ENCODE measurements around the gene STRA6.

Gene STRA6

DNA sequence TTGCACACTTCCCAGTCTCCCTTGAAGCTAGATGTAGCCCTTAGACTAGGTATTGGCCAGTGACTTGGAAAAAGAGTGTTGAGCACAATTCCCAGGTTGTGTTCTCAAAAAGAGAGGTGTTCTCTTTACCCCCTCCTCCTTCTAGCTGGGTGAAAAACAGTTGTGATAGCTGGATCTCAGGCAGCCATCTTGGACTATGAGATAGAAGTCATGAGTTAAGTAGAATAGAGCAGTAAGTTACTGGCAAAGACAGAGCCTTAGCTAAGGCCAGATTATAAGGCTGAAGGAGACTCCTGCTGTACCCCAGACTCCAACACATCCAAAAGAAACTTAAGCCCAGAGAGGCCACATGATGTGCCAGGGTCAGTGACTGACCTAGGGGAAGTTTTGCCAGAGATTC, 8.1 kb upstream of the STRA6 start:
- peaks cover 4% of the 10 kb centered on the region for H3K27me3 ChIP-seq (replicated peaks; ENCODE audit: control insufficient read depth, insufficient read depth, low read length)

DNA sequence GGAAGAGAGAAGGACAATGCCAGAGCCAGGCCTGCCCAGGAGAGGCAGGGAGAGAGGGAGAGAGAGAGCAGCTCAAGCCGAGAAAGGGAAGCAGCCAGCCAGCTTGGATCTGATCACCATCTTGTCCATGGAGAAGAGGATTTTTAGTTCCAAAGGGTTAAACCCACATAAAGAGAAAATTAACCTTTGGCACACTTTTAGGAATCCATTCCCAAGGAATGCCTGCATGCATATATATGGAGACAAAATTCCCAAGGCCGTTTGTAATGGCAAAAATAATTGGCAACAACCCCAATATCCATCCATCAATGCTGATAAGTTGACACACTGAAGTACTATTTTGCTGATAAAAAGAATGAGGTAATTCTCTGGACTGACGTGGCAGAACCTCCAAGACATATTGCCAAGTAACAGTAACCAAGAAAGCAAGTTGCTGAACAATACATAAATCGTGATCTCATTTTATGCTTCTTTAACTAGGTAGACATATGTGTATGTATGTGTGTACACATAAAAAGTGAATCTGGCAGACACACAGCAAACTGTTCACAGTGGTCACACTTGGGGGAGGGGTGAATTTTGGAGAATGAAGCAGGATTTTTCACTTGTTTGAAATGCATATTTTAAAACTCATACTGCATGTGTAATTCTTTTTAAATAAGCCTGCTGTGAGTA, 7.5 kb upstream of the STRA6 start:
- DNase-seq (ENCODE audit: low read depth): peak; percentile 27
- Histone ChIP-seq H3K9ac (ENCODE audit: low read length) (no peak overlapping the region), H3K4me3 (ENCODE audit: low read length) (no peak overlapping the region), H3K36me3 (ENCODE audit: control insufficient read depth, insufficient read depth, low read length, severe bottlenecking) (no peaks in the 10 kb centered on the region), H3K9me3 (ENCODE audit: control insufficient read depth, low read length) (no peaks in the 10 kb centered on the region), H3K27me3 (replicated peaks; ENCODE audit: control insufficient read depth, insufficient read depth, low read length) (peaks cover 6% of the 10 kb centered on the region), H3K4me1 (ENCODE audit: control insufficient read depth, insufficient read depth, low read length) (peaks cover 22% of the 10 kb centered on the region)

More for the DNA sequence above, 8.1 kb upstream of the STRA6 start:
- no peak overlapping the region for H3K9ac ChIP-seq (ENCODE audit: low read length)
- H3K4me3 ChIP-seq (ENCODE audit: low read length): no peak overlapping the region
- no peaks in the 10 kb centered on the region for H3K9me3 ChIP-seq (ENCODE audit: control insufficient read depth, low read length)
- no peak for DNase-seq (ENCODE audit: low read depth)
- H3K4me1 ChIP-seq (ENCODE audit: control insufficient read depth, insufficient read depth, low read length): peaks cover 26% of the 10 kb centered on the region
- H3K36me3 ChIP-seq (ENCODE audit: control insufficient read depth, insufficient read depth, low read length, severe bottlenecking): no peaks in the 10 kb centered on the region

DNA sequence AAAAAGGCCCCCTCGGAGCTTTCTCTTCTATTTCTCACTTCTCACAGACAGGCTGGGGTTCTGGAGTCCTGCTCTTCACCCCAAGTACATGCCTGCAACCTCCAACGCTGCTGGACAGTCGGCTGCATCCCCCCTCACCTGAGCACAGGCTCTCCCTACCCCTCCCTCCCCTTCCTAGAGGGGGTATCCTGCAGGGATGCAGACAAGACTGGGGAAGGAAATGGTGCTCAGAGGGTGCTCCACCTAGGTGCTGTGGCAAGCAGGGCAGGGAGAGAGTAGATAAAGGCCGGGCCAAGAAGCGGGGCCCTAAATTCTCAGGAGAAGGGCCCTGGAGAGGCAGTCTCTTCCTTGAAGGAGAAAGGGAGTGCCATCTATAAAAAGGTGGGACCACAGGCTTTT, 7.0 kb upstream of the STRA6 start:
- H3K4me3 ChIP-seq (ENCODE audit: low read length): no peak overlapping the region
- H3K9me3 ChIP-seq (ENCODE audit: control insufficient read depth, low read length): no peaks in the 10 kb centered on the region
- H3K4me1 ChIP-seq (ENCODE audit: control insufficient read depth, insufficient read depth, low read length): peaks cover 16% of the 10 kb centered on the region
- peaks cover 6% of the 10 kb centered on the region for H3K27me3 ChIP-seq (replicated peaks; ENCODE audit: control insufficient read depth, insufficient read depth, low read length)
- no peaks in the 10 kb centered on the region for H3K36me3 ChIP-seq (ENCODE audit: control insufficient read depth, insufficient read depth, low read length, severe bottlenecking)
- no peak for DNase-seq (ENCODE audit: low read depth)
- H3K9ac ChIP-seq (ENCODE audit: low read length): no peak overlapping the region

DNA sequence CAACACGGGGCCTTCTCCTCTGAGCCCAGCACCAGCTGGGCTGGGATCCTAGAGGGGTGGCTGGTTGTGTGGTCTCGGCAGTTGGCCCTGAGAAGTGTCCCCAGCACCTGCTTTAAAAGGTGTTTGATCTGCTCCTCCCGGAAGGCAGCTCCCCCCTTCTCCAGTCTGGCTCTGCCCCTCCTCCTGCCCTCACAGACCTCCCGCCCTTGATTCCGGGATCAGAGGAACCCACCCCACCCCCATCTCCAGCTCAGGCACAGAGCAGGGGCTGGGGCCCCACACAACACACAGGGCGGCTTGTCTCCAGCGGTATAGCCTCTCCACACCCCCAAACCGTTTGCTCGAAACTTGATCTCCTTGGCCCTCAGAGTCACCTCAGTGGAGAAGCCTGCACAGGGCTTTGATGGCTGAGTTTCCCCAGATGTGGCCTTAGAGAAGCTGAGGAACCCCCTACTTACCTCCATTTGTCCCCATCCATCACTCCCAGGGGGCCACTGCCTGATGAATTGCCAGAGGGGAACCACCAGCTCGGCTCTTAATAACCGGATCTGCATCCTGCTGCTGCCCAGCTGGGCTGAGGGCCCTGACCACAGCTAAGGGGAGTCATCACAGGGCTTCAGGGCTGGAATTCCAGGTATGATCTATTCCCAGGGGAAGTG, 6.4 kb upstream of the STRA6 start:
- Histone ChIP-seq H3K27me3 (replicated peaks; ENCODE audit: control insufficient read depth, insufficient read depth, low read length) (peaks cover 6% of the 10 kb centered on the region), H3K4me1 (ENCODE audit: control insufficient read depth, insufficient read depth, low read length) (peaks cover 14% of the 10 kb centered on the region), H3K9me3 (ENCODE audit: control insufficient read depth, low read length) (no peaks in the 10 kb centered on the region), H3K9ac (ENCODE audit: low read length) (no peak overlapping the region), H3K4me3 (ENCODE audit: low read length) (no peak overlapping the region), H3K36me3 (ENCODE audit: control insufficient read depth, insufficient read depth, low read length, severe bottlenecking) (no peaks in the 10 kb centered on the region)
- peak; percentile 48 for DNase-seq (ENCODE audit: low read depth)

DNA sequence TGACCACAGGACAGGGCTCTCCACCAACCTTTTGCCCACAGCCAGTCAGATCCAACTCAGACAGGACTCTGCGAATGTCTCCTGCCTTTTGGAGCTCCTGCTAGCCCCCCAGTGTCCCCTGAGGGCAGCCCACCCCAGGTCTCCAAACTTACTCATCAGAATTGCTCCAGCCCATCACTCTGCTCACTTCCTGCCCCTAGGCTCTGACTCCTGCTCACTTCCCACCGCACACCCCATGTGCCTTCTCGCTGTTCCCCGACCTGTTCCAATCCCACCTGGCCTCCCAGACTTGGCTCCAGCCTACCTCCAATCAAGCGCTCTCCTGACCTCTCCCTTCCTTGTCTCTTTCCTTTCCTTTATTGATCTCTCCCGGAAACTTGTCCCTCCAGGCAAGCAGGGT, 5.9 kb upstream of the STRA6 start:
- no peak overlapping the region for H3K4me3 ChIP-seq (ENCODE audit: low read length)
- peaks cover 19% of the 10 kb centered on the region for H3K4me1 ChIP-seq (ENCODE audit: control insufficient read depth, insufficient read depth, low read length)
- H3K9me3 ChIP-seq (ENCODE audit: control insufficient read depth, low read length): no peaks in the 10 kb centered on the region
- no peak for DNase-seq (ENCODE audit: low read depth)
- no peak overlapping the region for H3K9ac ChIP-seq (ENCODE audit: low read length)
- peaks cover 6% of the 10 kb centered on the region for H3K27me3 ChIP-seq (replicated peaks; ENCODE audit: control insufficient read depth, insufficient read depth, low read length)
- no peaks in the 10 kb centered on the region for H3K36me3 ChIP-seq (ENCODE audit: control insufficient read depth, insufficient read depth, low read length, severe bottlenecking)

DNA sequence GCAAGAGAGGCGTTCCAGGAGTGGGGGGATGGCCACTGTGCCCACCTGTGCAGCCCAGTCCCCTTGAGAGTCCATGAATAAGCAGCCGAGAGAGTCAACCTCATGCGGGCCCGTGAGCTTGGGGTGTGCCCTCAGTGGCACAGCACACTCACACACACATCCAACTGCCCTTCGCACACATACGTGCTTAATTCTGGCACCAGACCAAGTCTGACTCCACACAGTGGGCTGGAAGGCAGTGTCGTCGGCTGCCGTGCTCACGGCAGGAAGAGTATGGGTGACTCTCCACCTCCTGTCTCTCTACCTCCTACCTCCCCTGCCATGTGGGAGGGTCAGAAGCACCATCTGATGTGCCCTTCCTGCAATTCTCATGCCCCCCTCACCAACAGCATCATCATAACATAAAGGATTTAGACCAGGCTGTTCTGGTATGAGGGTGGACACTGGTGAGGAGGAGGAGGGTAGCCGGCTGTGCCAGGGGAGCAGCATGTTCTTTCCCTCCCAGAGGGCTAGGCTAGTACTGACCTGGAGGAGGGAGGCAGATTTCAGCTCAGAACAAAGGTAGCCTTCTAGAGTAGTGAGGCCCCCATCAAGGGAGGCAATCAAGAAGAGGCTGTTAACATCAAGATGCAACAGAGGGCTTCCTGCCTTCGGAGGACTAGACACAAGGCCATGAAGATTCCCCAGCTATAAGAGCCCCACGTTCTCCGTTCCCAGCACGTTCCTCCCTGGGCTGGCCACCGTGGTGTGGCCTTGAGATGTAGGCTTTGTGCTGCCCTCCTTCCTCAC, 5.3 kb upstream of the STRA6 start:
- Histone ChIP-seq H3K27me3 (replicated peaks; ENCODE audit: control insufficient read depth, insufficient read depth, low read length) (peaks cover 6% of the 10 kb centered on the region), H3K9ac (ENCODE audit: low read length) (no peak overlapping the region), H3K36me3 (ENCODE audit: control insufficient read depth, insufficient read depth, low read length, severe bottlenecking) (no peaks in the 10 kb centered on the region), H3K4me1 (ENCODE audit: control insufficient read depth, insufficient read depth, low read length) (peaks cover 19% of the 10 kb centered on the region), H3K9me3 (ENCODE audit: control insufficient read depth, low read length) (no peaks in the 10 kb centered on the region), H3K4me3 (ENCODE audit: low read length) (no peak overlapping the region)
- no peak for DNase-seq (ENCODE audit: low read depth)

DNA sequence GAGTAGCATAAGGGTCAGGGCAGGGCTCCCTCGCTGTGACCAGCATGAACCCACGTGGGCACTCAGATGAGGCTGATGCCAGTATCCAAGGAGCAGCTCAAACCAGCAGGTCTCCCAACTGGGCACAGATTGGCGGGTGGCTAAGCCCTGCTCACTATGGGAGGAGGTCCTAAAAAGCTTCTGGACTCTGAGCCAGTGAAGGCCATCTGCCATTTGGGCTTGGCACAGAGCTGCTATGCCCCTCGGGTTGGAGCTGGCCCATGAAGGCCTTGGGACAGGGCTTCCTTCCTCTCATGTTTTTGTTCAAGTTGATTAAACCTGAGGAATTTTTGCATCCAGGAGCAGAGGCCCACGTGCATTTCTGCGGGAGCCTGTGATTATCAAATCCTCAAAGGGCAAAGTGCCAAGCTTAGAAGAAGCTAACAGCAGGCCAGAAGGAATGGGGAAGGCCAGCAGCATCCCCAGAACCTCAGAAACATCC, 4.3 kb upstream of the STRA6 start:
- H3K9me3 ChIP-seq (ENCODE audit: control insufficient read depth, low read length): no peaks in the 10 kb centered on the region
- no peaks in the 10 kb centered on the region for H3K36me3 ChIP-seq (ENCODE audit: control insufficient read depth, insufficient read depth, low read length, severe bottlenecking)
- H3K4me3 ChIP-seq (ENCODE audit: low read length): no peak overlapping the region
- H3K27me3 ChIP-seq (replicated peaks; ENCODE audit: control insufficient read depth, insufficient read depth, low read length): peaks cover 6% of the 10 kb centered on the region
- DNase-seq (ENCODE audit: low read depth): peak; percentile 74
- H3K4me1 ChIP-seq (ENCODE audit: control insufficient read depth, insufficient read depth, low read length): peaks cover 19% of the 10 kb centered on the region
- no peak overlapping the region for H3K9ac ChIP-seq (ENCODE audit: low read length)

DNA sequence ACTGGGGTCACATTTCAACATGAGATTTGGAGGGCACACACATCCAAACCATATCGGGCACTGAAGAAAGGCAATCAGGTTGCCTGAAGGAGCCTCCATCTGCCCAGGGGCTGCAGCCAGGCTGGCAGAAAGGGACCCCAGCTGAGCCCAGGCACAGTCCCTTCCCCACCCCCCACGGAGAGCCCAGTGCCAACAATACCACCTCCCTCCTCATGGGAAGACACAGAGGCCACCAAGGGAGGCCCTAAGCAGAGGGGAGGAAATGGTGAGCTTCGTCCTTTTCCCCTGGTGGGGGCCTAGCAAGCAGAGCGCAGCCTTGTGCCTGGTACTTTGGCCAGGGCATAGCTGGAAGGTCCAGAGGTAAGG, 3.0 kb upstream of the STRA6 start:
- Histone ChIP-seq H3K36me3 (ENCODE audit: control insufficient read depth, insufficient read depth, low read length, severe bottlenecking) (no peaks in the 10 kb centered on the region), H3K27me3 (replicated peaks; ENCODE audit: control insufficient read depth, insufficient read depth, low read length) (peaks cover 6% of the 10 kb centered on the region), H3K4me3 (ENCODE audit: low read length) (no peak overlapping the region), H3K9ac (ENCODE audit: low read length) (no peak overlapping the region), H3K9me3 (ENCODE audit: control insufficient read depth, low read length) (no peaks in the 10 kb centered on the region), H3K4me1 (ENCODE audit: control insufficient read depth, insufficient read depth, low read length) (peaks cover 30% of the 10 kb centered on the region)
- DNase-seq (ENCODE audit: low read depth): no peak

DNA sequence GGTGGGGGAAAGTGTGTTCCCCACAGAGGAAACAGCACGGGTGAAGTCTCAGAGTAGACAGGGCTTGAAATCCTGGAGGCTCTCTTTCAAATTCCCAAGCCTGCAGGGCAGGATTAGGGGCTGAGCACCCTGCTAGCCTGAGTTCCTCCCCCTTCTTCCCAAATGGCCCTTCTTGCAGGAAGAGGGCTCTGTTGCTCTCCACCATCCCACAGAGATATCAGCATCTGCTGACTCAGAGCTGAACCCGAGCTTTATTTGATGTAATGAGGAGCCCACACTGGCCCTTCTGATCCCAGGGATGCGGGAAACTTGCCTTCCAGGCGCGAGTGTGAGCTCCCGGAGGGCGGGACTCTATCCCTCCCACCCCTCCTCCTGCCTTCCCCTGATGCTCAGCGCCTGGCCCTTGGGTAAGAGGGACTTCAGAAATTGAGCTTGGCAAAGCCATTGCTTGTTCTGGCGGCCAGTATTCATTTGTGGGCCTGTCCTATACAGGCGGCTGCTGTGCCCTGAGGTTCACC, 1.4 kb upstream of the STRA6 start:
- peaks cover 27% of the 10 kb centered on the region for H3K4me1 ChIP-seq (ENCODE audit: control insufficient read depth, insufficient read depth, low read length)
- H3K4me3 ChIP-seq (ENCODE audit: low read length): no peak overlapping the region
- H3K27me3 ChIP-seq (replicated peaks; ENCODE audit: control insufficient read depth, insufficient read depth, low read length): peaks cover 6% of the 10 kb centered on the region
- no peaks in the 10 kb centered on the region for H3K9me3 ChIP-seq (ENCODE audit: control insufficient read depth, low read length)
- peak; percentile 86 for DNase-seq (ENCODE audit: low read depth)
- H3K36me3 ChIP-seq (ENCODE audit: control insufficient read depth, insufficient read depth, low read length, severe bottlenecking): no peaks in the 10 kb centered on the region
- H3K9ac ChIP-seq (ENCODE audit: low read length): no peak overlapping the region

DNA sequence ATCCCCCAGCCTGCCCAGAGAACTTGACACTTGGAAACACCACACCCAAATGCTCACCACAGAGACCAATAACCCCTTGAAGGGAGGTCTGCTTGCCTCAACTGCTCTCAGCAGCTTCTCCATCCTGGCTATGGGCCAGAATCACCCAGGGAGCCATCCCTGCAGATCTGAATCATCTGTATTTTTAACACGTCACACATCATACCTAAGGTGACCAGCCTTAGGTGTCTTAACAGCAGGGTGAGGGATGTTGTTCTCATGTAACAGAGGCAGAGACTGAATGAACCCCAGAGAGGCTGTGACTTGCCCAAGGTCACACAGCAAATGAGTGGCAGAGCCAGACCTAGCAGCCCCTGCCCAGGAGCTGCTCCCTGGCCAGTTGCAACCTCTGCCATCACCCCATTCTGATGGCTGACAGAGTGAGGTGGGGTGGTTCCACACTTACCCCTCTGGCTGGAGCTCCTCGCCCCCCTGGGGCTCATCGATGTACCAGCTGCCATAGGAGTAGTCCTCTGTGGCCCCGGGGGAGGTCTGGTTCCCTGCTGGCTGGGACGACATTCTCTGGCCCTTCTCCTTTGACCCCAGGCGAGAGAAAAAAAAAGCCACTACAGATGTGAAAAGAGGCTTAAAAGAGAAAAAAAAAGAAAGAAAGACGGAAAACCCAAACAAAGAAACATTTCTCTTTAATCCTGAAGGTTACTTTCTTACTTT, 722 bp downstream of the STRA6 start:
- Histone ChIP-seq H3K9me3 (ENCODE audit: control insufficient read depth, low read length) (no peaks in the 10 kb centered on the region), H3K36me3 (ENCODE audit: control insufficient read depth, insufficient read depth, low read length, severe bottlenecking) (no peaks in the 10 kb centered on the region), H3K4me3 (ENCODE audit: low read length) (no peak overlapping the region), H3K4me1 (ENCODE audit: control insufficient read depth, insufficient read depth, low read length) (peaks cover 28% of the 10 kb centered on the region), H3K9ac (ENCODE audit: low read length) (no peak overlapping the region), H3K27me3 (replicated peaks; ENCODE audit: control insufficient read depth, insufficient read depth, low read length) (peaks cover 4% of the 10 kb centered on the region)
- peak; percentile 55 for DNase-seq (ENCODE audit: low read depth)

Measured in adipocyte (in vitro differentiated cells).